H9 (cell line): Measurements from ENCODE around the gene CYSLTR2. TPM values are rescaled to one million over a fixed set of nuclear protein-coding genes. Genes with fewer than 3 reads are reported as not detected.

Source experiments
- DNase-seq: peaks from one replicate; pipeline ENCODE4 v3.0.0-alpha.2; 2017
- H2AFZ ChIP-seq: one replicate; pipeline ENCODE4 v1.6.1; 2013; ENCODE audit warnings: mild to moderate bottlenecking, low read length, control low read depth, moderate library complexity
- H2AK5ac ChIP-seq: 2 replicates; pipeline ENCODE4 v1.6.1; 2013; ENCODE audit warnings: low read length, control low read depth, mixed read lengths; ENCODE audit not compliant: insufficient read length
- H2BK120ac ChIP-seq: one replicate; pipeline ENCODE4 v1.6.1; 2013; ENCODE audit warnings: low read depth, mild to moderate bottlenecking, low read length, control low read depth, inconsistent platforms; ENCODE audit not compliant: poor library complexity, severe bottlenecking
- H2BK12ac ChIP-seq: 2 replicates; pipeline ENCODE4 v1.6.1; 2013; ENCODE audit warnings: low read length, control low read depth, mixed read lengths, low read depth; ENCODE audit not compliant: insufficient read length
- H2BK15ac ChIP-seq: 2 replicates; pipeline ENCODE4 v1.6.1; 2013; ENCODE audit warnings: low read depth, low read length, control low read depth
- H2BK20ac ChIP-seq: one replicate; pipeline ENCODE4 v1.6.1; 2013; ENCODE audit warnings: low read depth, mild to moderate bottlenecking, low read length, control low read depth, inconsistent platforms; ENCODE audit not compliant: poor library complexity, severe bottlenecking
- H2BK5ac ChIP-seq: 2 replicates; pipeline ENCODE4 v1.6.1; 2013; ENCODE audit warnings: low read length, control low read depth, mixed read lengths; ENCODE audit not compliant: insufficient read length
- H3K14ac ChIP-seq: 2 replicates; pipeline ENCODE4 v1.6.1; 2013; ENCODE audit warnings: low read length, control low read depth; ENCODE audit not compliant: insufficient read depth
- H3K18ac ChIP-seq: 2 replicates; pipeline ENCODE4 v1.6.1; 2013; ENCODE audit warnings: low read depth, mild to moderate bottlenecking, mixed read lengths, low read length, control low read depth; ENCODE audit not compliant: insufficient read length
- H3K23ac ChIP-seq: 2 replicates; pipeline ENCODE4 v1.6.1; 2013; ENCODE audit warnings: low read length, control low read depth, mixed read lengths, low read depth; ENCODE audit not compliant: insufficient read length
- H3K23me2 ChIP-seq: 2 replicates; pipeline ENCODE4 v1.6.1; 2013; ENCODE audit warnings: low read depth, mild to moderate bottlenecking, mixed read lengths, low read length, control low read depth; ENCODE audit not compliant: insufficient read length, poor library complexity, severe bottlenecking
- H3K27ac ChIP-seq: 2 replicates; pipeline ENCODE4 v1.5.1; 2013; ENCODE audit warnings: low read length, control low read depth, mixed read lengths, low read depth; ENCODE audit not compliant: insufficient read length
- H3K27me3 ChIP-seq: 2 replicates; pipeline ENCODE4 v1.6.1; 2013; ENCODE audit warnings: low read length, control low read depth, inconsistent platforms; ENCODE audit not compliant: insufficient read depth
- H3K4ac ChIP-seq: 2 replicates; pipeline ENCODE4 v1.6.1; 2013; ENCODE audit warnings: low read depth, mild to moderate bottlenecking, control low read depth, inconsistent platforms, low read length, moderate library complexity
- H3K4me1 ChIP-seq: 2 replicates; pipeline ENCODE4 v1.6.1; 2013; ENCODE audit warnings: low read length, control low read depth, inconsistent platforms; ENCODE audit not compliant: insufficient read depth
- H3K4me2 ChIP-seq: 2 replicates; pipeline ENCODE4 v1.6.1; 2013; ENCODE audit warnings: low read length, control low read depth, mixed read lengths; ENCODE audit not compliant: insufficient read length, insufficient read depth
- H3K56ac ChIP-seq: 2 replicates; pipeline ENCODE4 v1.6.1; 2013; ENCODE audit warnings: low read depth, mild to moderate bottlenecking, mixed read lengths, low read length, control low read depth; ENCODE audit not compliant: insufficient read length
- H3K79me1 ChIP-seq: 2 replicates; pipeline ENCODE4 v1.6.1; 2013; ENCODE audit warnings: low read depth, mild to moderate bottlenecking, moderate library complexity, low read length, control low read depth, inconsistent platforms; ENCODE audit not compliant: insufficient read depth, poor library complexity, severe bottlenecking
- H3K79me2 ChIP-seq: 2 replicates; pipeline ENCODE4 v1.6.1; 2013; ENCODE audit warnings: low read length, control low read depth, inconsistent platforms; ENCODE audit not compliant: insufficient read depth
- H3K9ac ChIP-seq: 2 replicates; pipeline ENCODE4 v1.6.1; 2013; ENCODE audit warnings: low read length, control low read depth, mixed read lengths; ENCODE audit not compliant: insufficient read length; ENCODE audit errors: extremely low read depth
- H3K9me3 ChIP-seq: one replicate; pipeline ENCODE4 v1.6.1; 2013; ENCODE audit warnings: low read depth, low read length, inconsistent platforms; ENCODE audit not compliant: control insufficient read depth
- H3T11ph ChIP-seq: one replicate; pipeline ENCODE4 v1.6.1; 2013; ENCODE audit warnings: mild to moderate bottlenecking, low read length, control low read depth, inconsistent platforms
- H4K20me1 ChIP-seq: one replicate; pipeline ENCODE4 v1.6.1; 2013; ENCODE audit not compliant: control insufficient read depth, insufficient read length, insufficient read depth
- H4K5ac ChIP-seq: 2 replicates; pipeline ENCODE4 v1.6.1; 2013; ENCODE audit warnings: low read depth, mild to moderate bottlenecking, mixed read lengths, low read length, control low read depth; ENCODE audit not compliant: insufficient read length
- H4K8ac ChIP-seq: replicated peaks from 2 replicates; pipeline ENCODE4 v1.6.1; 2013; ENCODE audit warnings: low read length, control low read depth, mixed read lengths, low read depth; ENCODE audit not compliant: insufficient read length
- H4K91ac ChIP-seq: 2 replicates; pipeline ENCODE4 v1.6.1; 2013; ENCODE audit warnings: low read depth, mild to moderate bottlenecking, moderate library complexity, mixed read lengths, low read length, control low read depth; ENCODE audit not compliant: insufficient read length
- H3K27ac Mint-ChIP-seq, 3 experiments: 2 replicates in 2 of 3; 3 replicates in 1 of 3; pipeline ENCODE4 v1.8.0; 2020 to 2021; ENCODE audit warnings: mixed read lengths in 3 of 3, mild to moderate bottlenecking in 1 of 3, moderate library complexity in 1 of 3
- H3K27me3 Mint-ChIP-seq: 2 replicates; pipeline ENCODE4 v1.8.0; 2021; ENCODE audit warnings: low read depth, mild to moderate bottlenecking, moderate library complexity, mixed read lengths
- H3K36me3 Mint-ChIP-seq, 3 experiments: 2 replicates in 2 of 3; 3 replicates in 1 of 3; pipeline ENCODE4 v1.8.0; 2020 to 2021; ENCODE audit warnings: low read depth in 3 of 3, mixed read lengths in 3 of 3; ENCODE audit not compliant: insufficient read depth in 1 of 3
- H3K4me1 Mint-ChIP-seq, 2 experiments: 2 replicates each; pipeline ENCODE4 v1.8.0; 2020; ENCODE audit warnings: mixed read lengths in 2 of 2
- H3K4me3 Mint-ChIP-seq, 2 experiments: 2 replicates in 1 of 2; 3 replicates in 1 of 2; pipeline ENCODE4 v1.8.0; 2020 to 2021; ENCODE audit warnings: mild to moderate bottlenecking in 2 of 2, mixed read lengths in 2 of 2, moderate library complexity in 1 of 2
- H3K9me3 Mint-ChIP-seq, 2 experiments: 2 replicates in 1 of 2; 3 replicates in 1 of 2; pipeline ENCODE4 v1.8.0; 2020; ENCODE audit warnings: mild to moderate bottlenecking in 2 of 2, mixed read lengths in 2 of 2, moderate library complexity in 1 of 2
- CTCF ChIP-seq: fragments of 200-600 bp; sonication (generic); conservative IDR thresholded peaks from 3 replicates; pipeline ENCODE4 v1.8.0; 2021; ENCODE audit warnings: antibody characterized with exemption, mild to moderate bottlenecking
- WGBS: extraction: QIAGEN DNeasy Blood & Tissue Kit; methylation state at CpG from one replicate; pipeline ENCODE4 v1.1.7; 2013; ENCODE audit warnings: missing lambda C conversion rate, low lambda C conversion rate, mixed read lengths; ENCODE audit not compliant: insufficient read length; ENCODE audit errors: extremely low coverage; 5-methylcytosine and 5-hydroxymethylcytosine counted together
- total RNA-seq: library from RNA; stranded (reverse); gene quantifications from 2 replicates; pipeline ENCODE4 v1.2.1, GENCODE V29; 2021

The CYSLTR2 gene
- total RNA-seq, 1 experiment from 2014 or later, result not detected

DNA sequence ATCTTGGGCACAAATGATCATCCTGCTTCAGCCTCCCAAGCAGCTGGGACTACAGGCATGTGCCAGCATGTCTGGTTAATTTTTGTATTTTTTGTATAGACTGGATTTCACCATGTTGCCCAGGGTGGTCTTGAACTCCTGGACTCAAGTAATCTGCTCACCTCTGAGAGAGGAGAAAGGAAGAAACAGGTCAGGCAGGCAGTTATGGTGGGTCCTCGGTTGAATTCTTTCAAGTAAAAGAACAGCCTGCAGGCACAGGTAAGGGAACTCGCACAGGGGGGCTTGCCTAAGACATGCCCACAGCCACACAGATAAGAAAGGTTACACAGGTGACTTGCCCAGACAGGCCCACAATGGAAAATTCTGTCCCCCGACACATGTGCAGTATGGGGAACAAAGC lies 34.8 kb upstream of the CYSLTR2 start:
- H3K27me3 Mint-ChIP-seq, result no peaks in the 10 kb centered on the region; the same call in 1 of the 2 replicates
- Histone ChIP-seq H2BK120ac (no peak overlapping the region), H3K18ac (no peak overlapping the region), H3K23me2 (no peaks in the 10 kb centered on the region), H3K4ac (no peak overlapping the region), H3K23ac (no peak overlapping the region), H2AFZ (no peak overlapping the region), H3K79me1 (no peaks in the 10 kb centered on the region), H2BK12ac (no peak overlapping the region), H3K4me2 (no peak overlapping the region), H4K91ac (no peak overlapping the region), H3K14ac (no peak overlapping the region), H2BK20ac (no peak overlapping the region), H3K9me3 (peaks cover 13% of the 10 kb centered on the region), H3K4me1 (no peaks in the 10 kb centered on the region), H3K9ac (no peak overlapping the region), H2AK5ac (no peak overlapping the region), H4K5ac (no peak overlapping the region), H2BK5ac (no peak overlapping the region), H4K8ac (no peak overlapping the region), H3K79me2 (no peaks in the 10 kb centered on the region), H3K27ac (no peak overlapping the region), H3K27me3 (no peaks in the 10 kb centered on the region), H3T11ph (no peak overlapping the region), H2BK15ac (no peak overlapping the region), H4K20me1 (no peaks in the 10 kb centered on the region), H3K56ac (no peak overlapping the region)
- WGBS, result no CpG with 5 or more reads among the region's 3 CpGs
- TF ChIP-seq CTCF, result no peak
- H3K4me3 Mint-ChIP-seq, result no peak overlapping the region
- H3K9me3 Mint-ChIP-seq, result peaks cover 31 to 34% of the 10 kb centered on the region in 2 experiments
- peaks cover 8 to 30% (median 24%) of the 10 kb centered on the region in 3 experiments; a peak in 6 of 7 replicates for H3K36me3 Mint-ChIP-seq
- no peak for DNase-seq
- H3K27ac Mint-ChIP-seq, result no peak overlapping the region
- no peaks in the 10 kb centered on the region for H3K4me1 Mint-ChIP-seq
